ENCODE results near the gene UTRN.

The UTRN gene

DNA sequence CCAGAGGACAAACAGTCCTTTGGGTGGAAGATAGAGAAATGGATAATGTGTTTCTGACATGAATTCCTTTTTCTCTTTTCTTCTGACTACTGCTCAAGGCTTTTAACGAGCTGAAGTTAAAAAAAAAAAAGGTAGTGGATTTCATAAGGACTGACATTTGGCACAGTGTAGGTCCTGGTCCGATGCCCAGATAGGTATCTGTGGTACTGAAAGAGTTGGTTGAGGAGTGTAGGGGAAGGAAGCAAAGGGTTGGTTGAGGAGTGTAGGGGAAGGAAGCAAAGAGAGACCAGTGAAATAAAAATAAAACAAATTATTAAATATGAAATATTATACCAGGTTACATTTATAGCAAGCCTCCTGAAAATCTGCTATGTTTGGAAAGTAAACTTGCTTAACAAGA lies 11.8 kb downstream of the UTRN start:
- peaks cover 6% of the 10 kb centered on the region; the same call in 1 of the 2 replicates for H3K9me3 ChIP-seq (ENCODE audit: control insufficient read depth, insufficient read depth, low read depth, low read length)
- H3K27ac ChIP-seq (ENCODE audit: low read depth, low read length) = no peak overlapping the region
- H3K4me1 ChIP-seq (ENCODE audit: control insufficient read depth, insufficient read depth, low read length) = no peaks in the 10 kb centered on the region
- peaks cover 18% of the 10 kb centered on the region for H3K36me3 ChIP-seq (ENCODE audit: control insufficient read depth, insufficient read depth, low read length)
- no peak overlapping the region for H3K4me3 ChIP-seq (ENCODE audit: low read depth, low read length)
- no peaks in the 10 kb centered on the region for H3K27me3 ChIP-seq (ENCODE audit: control insufficient read depth, insufficient read depth, low read length)
- no peak overlapping the region for H3K9ac ChIP-seq (ENCODE audit: low read length)

DNA sequence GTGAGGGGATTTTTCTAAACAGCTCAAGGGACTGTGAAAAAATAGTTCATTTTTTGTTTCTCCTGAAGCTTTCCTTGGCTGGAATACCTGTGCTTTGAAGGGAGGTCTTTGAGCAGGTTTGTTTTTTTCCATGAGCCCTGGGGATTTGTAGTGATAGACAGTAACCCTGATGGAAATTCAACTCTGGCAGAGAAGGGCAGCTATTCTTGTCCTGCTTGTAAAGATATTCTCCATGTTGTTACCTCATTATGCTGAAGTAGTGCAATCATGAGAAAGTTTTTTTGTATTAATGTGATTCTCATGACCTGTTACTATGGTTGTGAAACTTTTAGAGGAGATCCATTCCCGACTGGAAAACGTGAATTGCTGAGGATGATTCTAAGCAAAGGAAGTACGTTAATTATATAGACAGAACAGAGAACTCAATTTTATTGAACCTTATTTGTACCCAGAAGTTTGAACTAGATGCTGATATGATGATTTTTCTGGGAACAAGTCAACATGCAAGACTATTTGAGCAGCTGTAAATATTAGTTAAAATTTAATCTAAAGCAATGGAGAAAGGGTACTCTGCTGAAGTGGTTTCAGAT lies 12.5 kb downstream of the UTRN start:
- H3K27me3 ChIP-seq (ENCODE audit: control insufficient read depth, insufficient read depth, low read length) = no peaks in the 10 kb centered on the region
- peaks cover 6% of the 10 kb centered on the region; the same call in 1 of the 2 replicates for H3K9me3 ChIP-seq (ENCODE audit: control insufficient read depth, insufficient read depth, low read depth, low read length)
- H3K4me3 ChIP-seq (ENCODE audit: low read depth, low read length) = no peak overlapping the region
- H3K9ac ChIP-seq (ENCODE audit: low read length) = no peak overlapping the region
- peaks cover 16% of the 10 kb centered on the region for H3K36me3 ChIP-seq (ENCODE audit: control insufficient read depth, insufficient read depth, low read length)
- peaks cover 2% of the 10 kb centered on the region for H3K4me1 ChIP-seq (ENCODE audit: control insufficient read depth, insufficient read depth, low read length)
- H3K27ac ChIP-seq (ENCODE audit: low read depth, low read length) = no peak overlapping the region

DNA sequence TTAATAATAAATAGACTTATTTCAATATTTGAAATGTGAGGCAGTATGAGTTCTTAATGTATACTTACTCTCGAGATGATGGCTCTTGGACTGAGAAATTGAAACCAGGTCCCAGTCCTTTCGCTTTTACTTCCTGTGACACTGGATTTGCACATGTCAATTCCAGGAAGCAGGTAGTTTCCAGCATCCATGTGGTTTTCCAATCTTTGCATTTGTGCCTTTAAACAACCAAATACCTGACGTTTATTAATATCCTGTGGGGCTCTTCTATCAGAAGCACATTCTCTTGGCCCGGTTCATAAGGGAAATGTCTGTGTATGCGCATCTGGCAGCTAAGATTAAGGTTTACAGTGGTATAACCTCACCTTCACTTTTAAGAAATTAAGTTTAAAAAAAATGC lies 13.1 kb downstream of the UTRN start:
- no peaks in the 10 kb centered on the region for H3K27me3 ChIP-seq (ENCODE audit: control insufficient read depth, insufficient read depth, low read length)
- H3K9ac ChIP-seq (ENCODE audit: low read length) = no peak overlapping the region
- peaks cover 7% of the 10 kb centered on the region for H3K4me1 ChIP-seq (ENCODE audit: control insufficient read depth, insufficient read depth, low read length)
- peaks cover 6% of the 10 kb centered on the region; the same call in 1 of the 2 replicates for H3K9me3 ChIP-seq (ENCODE audit: control insufficient read depth, insufficient read depth, low read depth, low read length)
- peaks cover 14% of the 10 kb centered on the region for H3K36me3 ChIP-seq (ENCODE audit: control insufficient read depth, insufficient read depth, low read length)
- no peak overlapping the region for H3K27ac ChIP-seq (ENCODE audit: low read depth, low read length)
- H3K4me3 ChIP-seq (ENCODE audit: low read depth, low read length) = no peak overlapping the region

DNA sequence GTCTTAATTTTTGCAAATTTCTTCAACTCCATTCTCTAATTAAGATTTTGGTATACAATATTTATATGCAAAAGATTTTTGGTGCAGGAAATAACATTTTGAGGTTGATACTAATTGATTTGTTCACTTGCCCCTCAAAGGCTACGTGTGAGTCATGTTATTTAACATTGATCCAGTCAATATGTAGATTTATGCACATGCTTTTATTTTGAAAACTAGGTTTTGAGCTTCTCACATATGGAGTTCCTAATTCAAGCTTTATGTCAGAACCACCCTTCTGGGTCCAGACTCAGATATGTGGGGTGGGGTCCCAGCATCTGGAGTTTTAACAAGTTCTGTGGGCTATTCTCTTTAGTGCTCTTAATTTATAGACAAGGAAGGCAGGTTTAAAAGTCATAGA lies 13.8 kb downstream of the UTRN start:
- Histone ChIP-seq H3K27me3 (ENCODE audit: control insufficient read depth, insufficient read depth, low read length) (no peaks in the 10 kb centered on the region), H3K4me1 (ENCODE audit: control insufficient read depth, insufficient read depth, low read length) (peaks cover 7% of the 10 kb centered on the region), H3K9me3 (ENCODE audit: control insufficient read depth, insufficient read depth, low read depth, low read length) (peaks cover 6% of the 10 kb centered on the region; the same call in 1 of the 2 replicates), H3K9ac (ENCODE audit: low read length) (no peak overlapping the region), H3K36me3 (ENCODE audit: control insufficient read depth, insufficient read depth, low read length) (peaks cover 10% of the 10 kb centered on the region), H3K4me3 (ENCODE audit: low read depth, low read length) (no peak overlapping the region), H3K27ac (ENCODE audit: low read depth, low read length) (no peak overlapping the region)

DNA sequence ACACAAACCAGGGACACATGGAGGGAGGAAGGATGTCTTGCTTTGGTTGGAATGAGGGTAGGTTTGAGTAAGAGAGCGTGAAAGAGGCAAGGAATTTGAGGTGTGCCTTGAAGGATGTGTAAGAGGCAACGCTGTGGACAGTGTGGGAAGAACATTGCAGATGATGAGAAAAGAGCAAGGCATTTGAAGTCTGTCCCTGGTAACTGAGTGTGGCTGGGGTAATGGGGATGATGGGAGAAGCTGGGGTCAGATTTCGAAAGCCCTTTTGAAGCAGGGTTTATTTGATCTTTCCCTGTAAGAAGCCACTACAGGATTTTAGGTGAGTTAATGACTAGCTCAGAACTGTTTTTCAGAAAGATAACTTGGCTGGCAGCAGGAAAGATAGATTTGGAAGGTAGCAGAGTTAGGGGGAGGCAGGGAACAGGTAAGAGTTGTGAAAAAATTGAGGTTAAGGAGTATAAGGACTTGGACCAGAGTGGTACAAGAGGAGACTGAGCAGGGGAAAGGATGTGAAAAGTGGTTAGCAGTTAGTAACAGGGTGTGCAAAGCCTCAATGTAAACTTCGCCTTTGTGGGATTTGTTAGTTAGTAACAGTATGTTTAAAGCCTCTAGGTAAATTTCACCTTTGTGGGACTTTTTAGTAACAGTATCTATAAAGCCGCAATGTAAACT lies 17.7 kb downstream of the UTRN start:
- no peak overlapping the region for H3K4me3 ChIP-seq (ENCODE audit: low read depth, low read length)
- H3K36me3 ChIP-seq (ENCODE audit: control insufficient read depth, insufficient read depth, low read length) = no peaks in the 10 kb centered on the region
- no peak overlapping the region for H3K9ac ChIP-seq (ENCODE audit: low read length)
- no peaks in the 10 kb centered on the region for H3K9me3 ChIP-seq (ENCODE audit: control insufficient read depth, insufficient read depth, low read depth, low read length)
- H3K27me3 ChIP-seq (ENCODE audit: control insufficient read depth, insufficient read depth, low read length) = no peaks in the 10 kb centered on the region
- no peak overlapping the region for H3K27ac ChIP-seq (ENCODE audit: low read depth, low read length)
- peaks cover 10% of the 10 kb centered on the region for H3K4me1 ChIP-seq (ENCODE audit: control insufficient read depth, insufficient read depth, low read length)

DNA sequence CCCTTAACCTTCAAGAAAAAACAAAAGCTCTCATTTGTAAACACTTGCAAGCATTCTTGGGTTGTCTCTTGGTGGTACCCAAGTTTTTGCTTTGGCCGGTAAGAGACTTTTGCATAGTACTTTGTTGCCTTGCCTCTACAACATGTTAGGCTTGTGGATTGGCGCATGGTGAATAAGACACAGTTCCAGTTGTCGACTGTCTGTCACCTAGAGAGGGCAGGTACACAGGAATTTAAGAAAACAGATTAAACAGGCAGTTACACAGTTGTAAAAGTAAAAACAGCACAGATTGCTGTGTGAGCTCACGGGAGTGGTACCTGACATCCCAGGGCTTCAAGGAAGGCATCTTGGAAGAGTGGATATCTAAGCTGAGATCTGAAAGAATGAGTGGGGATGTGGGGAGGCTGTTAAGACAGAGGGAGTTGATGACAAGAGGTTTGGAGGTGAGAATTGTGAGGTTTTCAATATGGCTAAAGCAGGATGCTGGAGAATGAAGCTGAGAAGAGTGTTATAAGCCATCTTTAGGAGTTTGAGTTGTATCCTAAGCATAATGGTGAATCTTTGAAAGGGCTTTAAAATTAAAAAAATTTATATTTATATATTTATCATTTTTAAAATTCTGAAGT lies 19.2 kb downstream of the UTRN start:
- Histone ChIP-seq H3K9me3 (ENCODE audit: control insufficient read depth, insufficient read depth, low read depth, low read length) (no peaks in the 10 kb centered on the region), H3K27me3 (ENCODE audit: control insufficient read depth, insufficient read depth, low read length) (no peaks in the 10 kb centered on the region), H3K4me1 (ENCODE audit: control insufficient read depth, insufficient read depth, low read length) (peaks cover 13% of the 10 kb centered on the region), H3K9ac (ENCODE audit: low read length) (no peak overlapping the region), H3K4me3 (ENCODE audit: low read depth, low read length) (no peak overlapping the region), H3K36me3 (ENCODE audit: control insufficient read depth, insufficient read depth, low read length) (peaks cover 9% of the 10 kb centered on the region), H3K27ac (ENCODE audit: low read depth, low read length) (no peak overlapping the region)

DNA sequence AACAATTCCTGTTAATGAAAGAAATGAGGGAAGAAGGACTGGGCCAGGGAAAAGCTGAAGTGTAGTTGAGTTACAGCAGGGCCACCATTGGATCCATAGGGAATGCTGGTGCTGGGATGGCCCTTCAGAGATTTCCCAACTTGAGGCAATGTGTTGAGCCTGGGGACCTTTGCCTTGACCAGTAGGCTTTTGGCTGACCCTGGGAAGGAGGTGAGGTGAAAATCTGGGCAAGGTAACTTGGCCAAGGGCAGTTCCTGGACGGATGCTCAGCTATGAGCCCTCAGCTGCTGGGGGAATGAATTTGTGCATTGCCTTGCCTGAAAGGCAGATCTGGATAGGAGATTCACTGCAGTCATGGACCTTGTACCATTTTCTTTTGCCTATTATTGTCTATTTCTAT lies 20.4 kb downstream of the UTRN start:
- Histone ChIP-seq H3K9ac (ENCODE audit: low read length) (no peak overlapping the region), H3K27me3 (ENCODE audit: control insufficient read depth, insufficient read depth, low read length) (no peaks in the 10 kb centered on the region), H3K27ac (ENCODE audit: low read depth, low read length) (no peak overlapping the region), H3K4me1 (ENCODE audit: control insufficient read depth, insufficient read depth, low read length) (peaks cover 13% of the 10 kb centered on the region), H3K36me3 (ENCODE audit: control insufficient read depth, insufficient read depth, low read length) (peaks cover 9% of the 10 kb centered on the region), H3K9me3 (ENCODE audit: control insufficient read depth, insufficient read depth, low read depth, low read length) (no peaks in the 10 kb centered on the region), H3K4me3 (ENCODE audit: low read depth, low read length) (no peak overlapping the region)

DNA sequence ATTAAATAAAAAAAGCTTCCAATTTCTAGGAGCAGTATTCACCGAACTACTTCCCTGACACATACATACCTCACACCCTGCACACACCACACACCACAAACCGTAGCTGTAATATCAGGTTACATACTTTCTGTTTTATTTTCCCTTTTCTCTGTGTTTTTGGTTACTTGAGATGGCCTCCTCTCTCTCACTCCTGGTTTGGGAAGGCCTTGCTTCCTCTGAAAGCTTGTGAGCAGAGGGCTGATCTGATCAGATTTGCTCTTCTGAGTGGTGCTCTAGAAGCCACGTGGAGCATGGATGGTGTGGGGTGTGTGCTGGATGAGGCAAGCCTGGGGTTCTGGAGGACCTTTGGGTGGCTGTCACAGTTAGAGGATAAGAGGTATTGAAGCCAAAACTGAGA lies 20.9 kb downstream of the UTRN start:
- Histone ChIP-seq H3K9ac (ENCODE audit: low read length) (no peak overlapping the region), H3K36me3 (ENCODE audit: control insufficient read depth, insufficient read depth, low read length) (peaks cover 9% of the 10 kb centered on the region), H3K27me3 (ENCODE audit: control insufficient read depth, insufficient read depth, low read length) (no peaks in the 10 kb centered on the region), H3K4me3 (ENCODE audit: low read depth, low read length) (no peak overlapping the region), H3K9me3 (ENCODE audit: control insufficient read depth, insufficient read depth, low read depth, low read length) (no peaks in the 10 kb centered on the region), H3K27ac (ENCODE audit: low read depth, low read length) (no peak overlapping the region), H3K4me1 (ENCODE audit: control insufficient read depth, insufficient read depth, low read length) (peaks cover 13% of the 10 kb centered on the region)

DNA sequence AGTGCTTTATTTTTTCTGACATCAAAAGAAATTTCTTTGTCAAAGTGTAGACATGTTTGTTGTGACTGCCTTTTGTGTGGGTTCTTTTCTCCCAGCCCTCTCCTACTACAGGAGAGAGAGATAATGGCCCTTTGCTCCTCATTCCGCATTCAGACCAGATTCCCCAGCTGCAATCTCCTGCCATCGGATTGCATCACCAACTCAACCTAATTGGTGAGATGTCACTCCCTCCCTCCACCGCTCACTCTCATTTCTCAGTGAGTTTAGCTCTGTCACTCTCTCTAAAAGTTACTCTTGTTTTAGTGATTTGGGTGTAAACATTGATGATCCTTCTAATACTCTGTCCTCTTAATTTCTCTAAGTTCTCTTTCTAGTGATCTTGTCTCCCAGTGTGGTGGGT lies 22.7 kb downstream of the UTRN start:
- peaks cover 9% of the 10 kb centered on the region for H3K36me3 ChIP-seq (ENCODE audit: control insufficient read depth, insufficient read depth, low read length)
- H3K4me3 ChIP-seq (ENCODE audit: low read depth, low read length) = no peak overlapping the region
- no peaks in the 10 kb centered on the region for H3K9me3 ChIP-seq (ENCODE audit: control insufficient read depth, insufficient read depth, low read depth, low read length)
- H3K27ac ChIP-seq (ENCODE audit: low read depth, low read length) = no peak overlapping the region
- peaks cover 8% of the 10 kb centered on the region for H3K4me1 ChIP-seq (ENCODE audit: control insufficient read depth, insufficient read depth, low read length)
- H3K27me3 ChIP-seq (ENCODE audit: control insufficient read depth, insufficient read depth, low read length) = no peaks in the 10 kb centered on the region
- no peak overlapping the region for H3K9ac ChIP-seq (ENCODE audit: low read length)

DNA sequence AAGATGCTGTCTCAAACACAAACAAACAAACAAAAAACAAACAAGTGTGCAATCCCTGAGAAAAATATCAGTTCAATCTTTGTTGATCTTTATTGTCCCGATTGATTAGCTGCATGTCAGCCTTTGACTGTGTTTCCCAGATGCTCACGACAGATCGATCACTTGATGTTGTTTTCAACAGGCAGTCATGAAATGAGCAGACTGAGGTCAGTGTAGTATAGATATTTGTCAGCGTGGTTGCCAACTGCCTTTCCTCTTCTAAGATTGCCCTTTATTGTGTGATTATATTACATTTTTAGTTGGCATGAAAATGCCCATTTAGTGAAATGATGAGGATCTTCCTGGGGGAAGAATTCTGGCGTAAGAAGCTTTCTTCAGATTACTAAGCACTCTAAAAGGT lies 25.6 kb downstream of the UTRN start:
- Histone ChIP-seq H3K4me3 (ENCODE audit: low read depth, low read length) (no peak overlapping the region), H3K9ac (ENCODE audit: low read length) (no peak overlapping the region), H3K36me3 (ENCODE audit: control insufficient read depth, insufficient read depth, low read length) (peaks cover 9% of the 10 kb centered on the region), H3K9me3 (ENCODE audit: control insufficient read depth, insufficient read depth, low read depth, low read length) (no peaks in the 10 kb centered on the region), H3K27me3 (ENCODE audit: control insufficient read depth, insufficient read depth, low read length) (no peaks in the 10 kb centered on the region), H3K27ac (ENCODE audit: low read depth, low read length) (no peak overlapping the region), H3K4me1 (ENCODE audit: control insufficient read depth, insufficient read depth, low read length) (peaks cover 7% of the 10 kb centered on the region)

DNA sequence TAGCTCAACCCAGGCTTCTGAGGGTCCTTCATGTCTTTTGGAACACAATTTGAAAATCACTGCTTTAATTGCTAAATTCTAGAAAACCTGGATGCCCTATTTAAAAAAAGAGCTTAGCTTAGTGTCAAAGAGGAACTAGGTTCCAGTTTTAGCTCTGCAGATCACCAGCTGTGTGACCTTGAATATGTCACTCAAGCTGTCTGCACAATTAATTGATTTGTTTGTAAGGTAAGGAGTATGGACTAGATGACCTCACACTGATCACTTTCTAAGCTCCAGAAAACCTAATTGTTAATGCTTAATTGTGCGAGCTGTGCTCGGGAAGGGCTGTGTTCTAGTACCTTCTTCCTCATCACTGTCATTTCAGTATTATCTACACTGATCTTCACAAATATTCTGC lies 26.2 kb downstream of the UTRN start:
- H3K9ac ChIP-seq (ENCODE audit: low read length) = no peak overlapping the region
- H3K27me3 ChIP-seq (ENCODE audit: control insufficient read depth, insufficient read depth, low read length) = no peaks in the 10 kb centered on the region
- no peaks in the 10 kb centered on the region for H3K9me3 ChIP-seq (ENCODE audit: control insufficient read depth, insufficient read depth, low read depth, low read length)
- H3K4me3 ChIP-seq (ENCODE audit: low read depth, low read length) = no peak overlapping the region
- H3K36me3 ChIP-seq (ENCODE audit: control insufficient read depth, insufficient read depth, low read length) = peaks cover 9% of the 10 kb centered on the region
- peaks cover 7% of the 10 kb centered on the region for H3K4me1 ChIP-seq (ENCODE audit: control insufficient read depth, insufficient read depth, low read length)
- no peak overlapping the region for H3K27ac ChIP-seq (ENCODE audit: low read depth, low read length)

All from HUES6 (cell line).